ENCODE results near the gene ARHGAP24.

The ARHGAP24 gene

DNA sequence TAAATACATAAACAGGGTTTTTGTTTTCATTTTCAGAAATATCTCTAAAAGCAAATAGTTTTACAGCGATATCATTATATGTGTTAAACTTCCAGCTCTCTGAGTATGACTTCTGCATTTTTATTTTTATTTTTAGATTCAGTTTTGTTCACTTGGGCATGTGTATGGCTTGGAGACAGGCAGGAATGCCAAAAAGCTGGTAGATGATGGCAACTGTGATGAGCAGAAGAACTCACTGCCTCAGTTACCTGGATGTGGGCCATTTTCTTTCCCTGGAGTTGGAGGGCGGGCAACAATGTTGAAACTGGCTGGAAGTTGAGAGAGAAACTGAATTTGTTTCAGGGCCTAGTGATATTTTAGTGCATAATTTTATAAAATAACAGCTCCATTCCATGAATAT lies 266.4 kb downstream of the ARHGAP24 start:
- DNase-seq (ENCODE audit: low read depth), result no peak

DNA sequence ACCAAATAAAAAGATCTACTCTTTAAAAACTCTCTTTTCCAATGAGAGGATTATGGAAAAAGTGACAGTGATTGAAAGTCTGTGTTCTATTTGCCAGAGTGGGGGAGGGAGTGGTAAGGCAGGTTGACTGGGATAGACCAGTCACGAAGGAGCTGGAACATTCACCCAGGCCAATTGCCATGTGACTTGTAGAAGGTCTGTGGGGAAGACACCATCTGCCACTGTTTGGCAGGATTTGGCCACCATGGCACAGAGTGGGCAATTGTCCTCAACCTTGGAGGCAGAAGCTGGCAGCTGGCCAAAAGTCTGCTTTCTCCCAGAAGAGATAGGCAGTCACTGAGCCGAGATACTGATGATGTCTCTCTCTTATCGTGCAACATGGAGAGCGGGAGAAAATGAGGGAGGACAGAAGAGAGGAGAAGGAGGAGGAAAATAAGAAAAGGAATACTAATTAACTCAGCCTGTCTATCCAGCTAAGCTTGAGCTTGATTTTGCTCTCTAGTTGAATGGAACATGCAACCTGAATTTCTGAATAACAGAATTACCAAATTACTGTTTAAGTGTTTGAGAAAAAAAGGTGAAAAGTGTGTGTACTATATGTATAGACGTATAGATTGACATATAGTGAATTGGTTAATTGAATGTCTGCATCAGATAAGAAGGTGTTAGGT lies 267.1 kb downstream of the ARHGAP24 start:
- DNase-seq (ENCODE audit: low read depth), result no peak

DNA sequence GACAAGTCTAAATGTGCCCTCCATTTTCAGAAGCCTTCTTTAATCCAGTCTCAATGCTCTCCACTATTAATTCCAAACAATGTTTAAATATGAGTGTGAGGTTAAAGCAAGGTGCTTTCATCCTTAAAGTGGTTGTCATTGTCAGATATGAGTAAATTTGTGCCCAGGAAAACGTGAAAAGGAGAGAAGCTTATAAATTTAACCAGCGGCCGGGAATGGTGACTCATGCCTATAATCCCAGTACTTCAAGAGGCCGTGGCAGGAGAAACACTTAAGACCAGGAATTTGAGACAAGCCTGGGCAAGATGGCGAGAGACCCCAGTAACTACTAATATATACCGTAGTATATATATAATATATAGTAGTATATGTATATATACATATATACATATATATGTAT lies 270.0 kb downstream of the ARHGAP24 start:
- DNase-seq (ENCODE audit: low read depth), result no peak

DNA sequence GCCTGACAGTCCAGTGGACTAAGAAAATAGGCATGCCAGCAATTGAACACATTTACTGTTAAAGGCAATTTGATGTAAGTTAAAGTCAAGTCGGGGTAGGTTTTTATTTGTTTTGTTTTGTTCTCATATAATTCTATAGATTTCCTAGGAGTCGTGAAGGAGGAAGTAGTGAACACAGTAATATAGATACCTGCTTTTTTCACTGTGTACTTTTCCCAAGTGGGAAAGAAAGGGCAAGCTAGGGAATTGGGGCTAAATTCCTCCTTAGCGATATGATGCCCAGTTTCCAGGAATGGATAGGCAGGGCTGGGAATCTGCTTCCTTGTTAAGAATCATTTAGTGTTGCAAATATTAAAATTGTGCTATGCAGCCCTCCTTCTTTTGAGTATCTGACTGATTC lies 271.0 kb downstream of the ARHGAP24 start:
- no peak for DNase-seq (ENCODE audit: low read depth)

DNA sequence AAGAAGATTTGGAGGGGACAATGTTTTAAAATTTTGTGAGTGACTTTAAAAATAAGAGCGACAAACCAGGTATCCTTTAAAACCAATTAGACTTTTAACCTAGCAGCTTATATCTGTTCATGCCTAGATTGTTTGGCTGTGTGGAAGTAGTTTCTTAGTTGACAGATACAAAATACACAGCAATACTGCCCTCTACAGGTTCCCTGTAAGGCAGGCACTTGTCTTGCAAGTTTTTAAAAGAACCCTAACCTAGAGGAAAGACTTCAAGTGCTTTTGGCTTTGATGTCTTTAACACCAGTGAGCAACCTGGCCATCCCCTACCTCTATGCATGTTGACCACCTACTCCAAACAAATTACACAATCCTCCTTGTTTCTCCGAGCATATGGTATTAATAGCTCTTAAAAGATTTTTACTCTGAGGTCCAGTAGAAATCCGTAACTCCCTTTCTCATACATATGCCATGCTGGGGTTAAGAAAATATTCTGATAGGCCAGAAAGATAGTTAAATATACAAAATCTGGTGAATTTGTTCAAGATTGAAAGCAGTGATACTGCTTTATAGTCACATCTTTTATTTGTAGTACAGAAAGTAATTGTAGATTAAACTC lies 273.0 kb downstream of the ARHGAP24 start:
- DNase-seq (ENCODE audit: low read depth), result peak; percentile 39

DNA sequence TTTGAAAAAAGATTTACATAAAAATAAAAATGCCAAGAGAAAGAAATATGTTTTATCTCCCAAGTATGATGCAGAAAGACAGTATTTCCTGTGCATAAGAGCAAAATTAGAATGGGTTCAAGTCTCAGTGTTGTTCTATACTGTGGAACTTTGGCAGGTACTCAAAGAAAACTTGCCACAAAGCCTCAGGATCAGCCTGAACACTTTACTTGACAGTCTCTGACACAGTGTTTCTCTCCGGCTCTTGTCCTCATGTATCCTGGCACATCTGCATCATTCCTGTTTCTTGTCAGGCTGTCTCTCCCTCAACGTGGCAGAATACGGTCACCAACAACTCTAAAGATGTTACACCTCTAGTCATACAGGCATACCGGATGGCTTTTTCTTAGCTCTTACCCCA lies 273.7 kb downstream of the ARHGAP24 start:
- DNase-seq (ENCODE audit: low read depth), result no peak

DNA sequence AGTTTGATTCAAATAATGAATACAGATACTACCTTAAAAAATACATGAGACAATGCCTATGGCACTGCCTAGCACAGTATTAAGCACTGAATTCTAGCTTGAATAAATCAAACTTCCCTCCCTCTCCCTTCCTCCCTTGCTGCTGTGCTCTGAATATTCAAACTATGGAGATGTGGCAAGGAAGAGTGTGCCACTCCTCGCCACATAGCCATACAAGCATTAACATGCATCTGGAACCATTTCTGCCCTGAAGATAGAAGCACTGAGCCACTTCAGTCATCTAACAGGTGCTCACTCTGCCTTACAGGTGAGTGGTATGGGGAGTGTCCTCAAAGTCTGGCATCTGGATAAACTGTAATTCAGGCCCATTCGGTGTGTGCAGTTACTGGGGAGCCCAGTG lies 276.9 kb downstream of the ARHGAP24 start:
- DNase-seq (ENCODE audit: low read depth), result no peak

DNA sequence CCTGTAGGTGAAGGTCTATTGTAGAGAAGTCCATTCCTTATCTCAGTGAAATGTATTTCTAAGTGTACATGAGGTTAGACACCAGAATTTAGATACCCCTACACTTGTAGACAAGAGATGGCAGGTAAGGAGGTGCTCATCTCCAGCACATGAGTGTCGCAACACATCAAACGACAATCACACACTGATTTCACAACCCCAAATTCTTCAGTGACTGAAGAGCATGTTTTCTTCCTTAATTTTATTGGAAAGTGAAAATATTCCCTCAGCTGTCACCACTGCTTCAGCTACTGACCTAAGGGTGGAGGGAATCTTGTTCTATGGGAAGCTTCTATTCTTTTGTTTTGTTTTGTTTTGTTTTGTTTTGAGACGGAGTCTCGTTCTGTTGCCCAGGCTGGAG lies 280.3 kb downstream of the ARHGAP24 start:
- DNase-seq (ENCODE audit: low read depth), result no peak

DNA sequence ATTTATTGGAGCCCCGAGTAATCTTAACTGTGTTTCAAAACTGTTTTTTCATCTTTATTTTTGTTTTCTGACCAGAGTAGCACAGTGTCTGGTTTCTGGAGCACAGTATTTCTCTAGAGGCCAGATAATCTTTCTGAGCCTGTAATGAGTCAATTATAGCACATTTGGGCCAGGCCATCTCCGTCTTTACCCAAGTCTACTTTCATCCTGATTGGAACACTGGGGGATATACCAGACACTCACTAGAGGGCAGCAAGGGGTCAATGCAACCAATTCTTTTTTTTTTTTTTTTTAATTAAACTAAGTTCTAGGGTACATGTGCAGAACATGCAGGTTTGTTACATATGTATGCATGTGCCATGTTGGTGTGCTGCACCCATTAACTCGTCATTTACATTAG lies 282.0 kb downstream of the ARHGAP24 start:
- DNase-seq (ENCODE audit: low read depth), result no peak

DNA sequence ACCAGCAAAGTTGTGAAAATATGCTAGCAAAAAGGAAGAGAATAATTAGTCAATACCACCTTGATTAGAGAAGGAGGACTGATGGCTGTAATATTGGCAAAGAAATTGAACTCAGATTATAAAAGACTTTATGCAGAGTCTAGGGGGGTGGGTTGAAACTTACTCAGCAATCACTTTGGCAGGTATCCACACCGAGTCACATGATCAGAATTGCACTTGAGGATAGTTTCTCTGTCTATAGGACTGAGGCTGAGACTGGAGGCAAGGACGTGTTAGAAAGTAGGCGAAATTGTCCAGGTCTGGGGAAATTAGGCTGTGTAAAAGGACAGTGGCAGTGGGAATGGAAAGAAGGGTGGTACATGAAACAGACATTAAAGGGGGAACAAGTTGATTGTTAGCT lies 284.4 kb downstream of the ARHGAP24 start:
- no peak for DNase-seq (ENCODE audit: low read depth)

DNA sequence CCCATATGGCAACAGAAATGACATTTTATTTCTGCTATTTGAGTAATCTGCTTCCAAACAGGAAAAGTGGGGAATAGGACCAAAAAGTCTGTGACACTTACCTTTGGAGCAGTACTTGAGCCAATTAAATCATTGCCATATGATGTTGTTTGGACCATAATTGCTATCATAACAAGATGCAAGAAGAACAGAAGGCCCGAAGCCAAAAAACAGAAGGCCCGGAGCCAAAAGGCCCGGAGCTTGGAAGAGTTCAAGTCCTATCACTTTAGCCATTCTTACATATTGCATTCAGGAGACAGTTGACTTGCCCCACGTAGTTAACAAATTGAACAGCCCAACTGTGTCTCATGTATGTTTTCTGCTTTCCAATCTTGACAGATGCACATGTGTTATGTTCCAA lies 285.6 kb downstream of the ARHGAP24 start:
- DNase-seq (ENCODE audit: low read depth), result no peak

DNA sequence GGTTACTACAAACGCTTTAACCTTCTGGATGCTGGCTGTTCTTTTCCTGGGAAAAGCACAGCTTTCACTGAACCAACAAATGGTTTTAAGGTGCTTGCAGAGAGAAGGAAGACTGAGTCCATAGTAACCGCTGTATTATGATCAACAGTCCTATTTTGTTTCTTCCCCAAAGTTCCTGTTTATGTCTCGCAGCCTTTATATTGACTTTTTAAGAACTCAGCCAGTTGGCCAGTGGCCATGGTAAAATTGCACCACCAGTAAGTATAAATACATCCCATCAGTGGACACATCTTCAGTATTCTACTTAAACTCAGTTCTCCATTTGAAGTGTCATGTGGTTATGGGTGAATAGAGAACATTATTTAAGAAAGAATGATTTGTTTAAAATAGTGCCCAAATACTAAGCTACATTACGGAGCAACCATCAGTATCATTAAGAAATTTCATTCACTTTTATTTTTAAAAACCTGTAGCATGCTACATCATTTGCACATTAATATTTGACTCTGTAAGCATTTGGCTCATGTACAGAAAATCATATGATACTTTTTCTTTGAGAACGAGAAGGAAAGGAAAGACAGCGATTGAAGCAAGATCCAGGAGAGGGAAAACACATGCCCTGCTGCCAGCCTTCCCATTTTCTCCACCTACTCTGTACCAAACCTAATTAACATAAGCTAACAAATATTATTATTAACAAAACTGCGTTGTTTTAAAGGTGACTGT lies 287.0 kb downstream of the ARHGAP24 start:
- DNase-seq (ENCODE audit: low read depth), result no peak

DNA sequence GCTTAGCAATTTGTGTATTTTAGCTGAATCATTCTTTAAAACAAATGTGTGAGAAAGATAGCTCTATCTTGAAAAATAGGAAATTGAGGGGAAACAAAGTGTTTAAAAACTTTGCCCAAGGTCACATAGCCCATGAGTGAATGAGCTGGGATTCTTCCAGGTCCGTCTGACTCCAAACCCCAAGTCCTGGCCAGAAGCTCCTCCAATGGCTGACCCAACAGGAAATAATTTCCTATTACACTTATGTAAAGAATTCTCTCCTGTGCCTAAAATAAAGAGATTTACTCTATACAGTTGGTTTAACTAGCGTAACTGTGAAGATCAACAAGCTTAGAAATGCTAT lies 287.6 kb downstream of the ARHGAP24 start:
- no peak for DNase-seq (ENCODE audit: low read depth)

DNA sequence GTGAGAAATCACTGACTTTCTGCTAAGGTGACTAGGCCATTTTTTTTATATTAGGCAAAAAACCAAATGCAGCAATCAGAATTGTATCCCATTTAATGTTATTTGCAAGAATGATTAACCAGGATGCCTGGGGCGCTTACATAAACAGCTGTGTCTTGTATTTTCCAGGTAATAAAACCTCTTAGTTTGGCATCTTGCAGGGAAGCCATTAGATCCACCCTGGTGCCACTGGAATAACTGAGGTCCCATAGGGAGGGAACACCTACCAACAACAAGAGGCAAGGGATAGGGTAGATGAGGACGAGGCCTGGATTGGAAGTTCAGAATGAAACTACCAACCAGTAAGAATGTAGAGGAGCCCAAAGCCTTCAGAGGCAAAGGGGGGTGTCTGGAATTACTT lies 288.3 kb downstream of the ARHGAP24 start:
- DNase-seq (ENCODE audit: low read depth), result no peak

DNA sequence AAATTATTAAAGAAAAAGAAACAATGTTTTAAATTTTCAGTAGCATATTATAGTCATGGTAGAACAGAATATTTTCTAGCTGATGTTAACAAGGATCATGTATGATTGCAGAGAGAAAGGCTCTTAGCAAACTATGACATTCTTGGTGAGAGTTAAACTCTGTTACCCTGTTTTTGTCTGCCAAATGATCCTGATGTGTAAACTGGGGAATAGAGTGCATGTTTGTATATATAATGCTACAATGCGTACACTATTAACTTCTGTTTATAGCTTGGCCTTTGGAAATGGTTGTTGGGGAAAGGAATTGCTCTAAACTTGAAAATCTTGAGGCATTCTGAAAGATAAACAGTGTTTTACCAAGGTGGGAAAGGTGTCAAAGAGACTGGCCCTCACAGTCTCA lies 292.7 kb downstream of the ARHGAP24 start:
- no peak for DNase-seq (ENCODE audit: low read depth)

DNA sequence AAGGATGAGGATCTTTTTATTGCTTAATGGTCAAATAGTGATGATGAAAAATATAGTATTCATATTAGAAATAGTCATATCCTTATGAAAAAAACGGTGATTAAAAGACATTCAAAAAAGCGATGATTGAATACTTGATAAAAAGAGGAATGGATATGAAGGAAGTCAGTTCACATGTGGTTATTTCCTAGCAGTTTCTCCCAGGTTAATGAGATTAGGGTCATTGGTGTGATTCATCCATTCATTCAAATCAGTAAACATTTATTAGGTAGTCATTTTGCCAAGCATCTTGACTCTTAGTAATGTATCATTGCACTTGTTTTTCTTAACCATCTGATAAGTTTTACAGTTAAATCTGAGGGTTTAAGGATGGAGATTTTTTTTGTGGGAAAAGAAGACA lies 294.1 kb downstream of the ARHGAP24 start:
- no peak for DNase-seq (ENCODE audit: low read depth)

DNA sequence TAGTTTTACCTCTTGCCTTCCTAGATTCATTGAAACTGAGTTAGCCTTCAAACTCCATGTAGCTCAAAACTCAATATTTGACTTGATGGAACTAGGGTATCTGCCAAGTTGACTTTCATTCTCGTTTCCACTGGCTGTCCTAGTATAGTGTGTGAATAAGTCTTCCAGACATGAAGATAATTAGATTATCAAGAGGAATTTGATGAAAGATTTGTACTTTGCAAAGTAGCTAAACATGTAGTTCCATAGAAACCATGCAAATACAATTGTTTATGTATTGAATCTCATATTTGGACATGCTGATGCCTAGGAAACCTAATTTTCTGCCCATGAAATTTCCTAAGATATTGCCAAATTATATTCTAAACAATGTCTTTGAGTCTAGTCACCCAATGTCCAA lies 297.5 kb downstream of the ARHGAP24 start:
- no peak for DNase-seq (ENCODE audit: low read depth)

DNA sequence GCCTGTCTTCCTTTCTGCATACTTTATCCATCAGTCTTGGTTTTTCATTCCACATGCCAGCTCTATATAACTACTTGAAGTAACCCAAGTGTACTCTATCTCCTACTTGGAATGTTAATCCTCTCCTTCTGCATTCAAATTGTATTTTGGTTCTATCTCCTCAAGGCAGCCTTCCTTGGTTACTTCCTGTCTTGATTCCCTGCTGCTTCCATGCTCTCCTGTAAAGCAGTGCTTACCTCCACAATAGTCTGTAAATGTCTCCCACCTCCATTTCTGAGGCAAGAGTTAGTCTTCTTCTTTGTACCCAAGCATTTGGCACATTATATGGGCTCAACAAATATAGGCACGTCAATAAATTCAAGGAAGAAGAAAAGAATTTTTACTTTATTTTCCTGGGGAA lies 298.4 kb downstream of the ARHGAP24 start:
- no peak for DNase-seq (ENCODE audit: low read depth)

DNA sequence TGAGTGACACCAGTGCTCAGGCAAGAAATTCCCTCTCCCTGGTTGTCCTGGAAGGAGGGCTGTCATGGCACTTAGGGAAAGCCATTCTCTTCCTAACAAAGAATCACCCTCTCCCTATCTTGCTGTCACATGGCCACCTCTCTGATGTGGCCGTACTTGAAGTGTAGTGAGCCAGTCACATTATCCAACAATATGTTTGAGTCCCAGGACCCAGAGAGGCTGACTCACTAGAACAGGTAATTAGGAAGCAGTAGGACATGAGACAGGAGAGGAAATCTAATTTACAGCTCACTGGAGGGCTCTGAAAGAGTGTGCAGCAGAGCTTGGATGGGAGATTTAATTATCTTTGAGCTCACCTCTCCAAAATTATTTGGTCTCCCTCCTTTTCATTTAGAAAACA lies 299.1 kb downstream of the ARHGAP24 start:
- no peak for DNase-seq (ENCODE audit: low read depth)

DNA sequence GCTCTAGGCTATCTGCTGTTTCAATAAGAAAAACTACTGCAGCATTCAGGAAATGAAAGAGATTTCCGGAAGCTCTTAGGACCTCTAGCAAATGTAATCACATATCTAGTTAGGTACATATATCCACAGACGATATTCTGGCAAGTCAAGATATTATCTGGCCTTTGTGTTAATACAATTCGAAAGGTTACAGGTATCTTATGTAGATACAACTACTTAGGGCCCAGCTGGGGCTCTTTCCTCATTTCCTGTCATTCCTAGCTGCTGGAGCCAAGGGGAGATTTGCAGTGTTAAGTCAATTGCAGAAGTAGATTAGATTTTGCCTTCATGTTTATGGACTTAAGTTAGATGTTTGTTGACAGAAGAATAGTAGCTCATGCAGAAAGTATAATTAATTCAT lies 299.5 kb downstream of the ARHGAP24 start:
- DNase-seq (ENCODE audit: low read depth), result no peak

DNA sequence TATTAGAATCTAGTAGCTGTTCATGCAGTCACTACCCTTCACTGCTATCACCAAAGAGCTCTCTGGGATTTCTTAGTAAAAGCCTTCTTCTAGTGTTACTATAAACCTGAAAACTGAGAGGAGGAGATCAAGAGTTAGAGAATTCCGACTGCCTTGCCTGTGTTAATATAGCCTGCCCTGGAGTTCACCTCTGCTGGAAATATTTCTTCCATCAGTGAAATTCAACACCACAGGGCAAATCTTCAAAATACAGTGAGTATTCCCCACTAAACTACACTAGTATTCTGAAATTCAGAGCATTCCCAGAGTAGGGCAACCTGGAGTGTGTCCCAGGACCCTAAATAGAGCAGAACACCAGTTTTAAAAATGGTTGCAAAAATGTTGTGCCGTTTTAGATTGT lies 301.1 kb downstream of the ARHGAP24 start:
- no peak for DNase-seq (ENCODE audit: low read depth)

DNA sequence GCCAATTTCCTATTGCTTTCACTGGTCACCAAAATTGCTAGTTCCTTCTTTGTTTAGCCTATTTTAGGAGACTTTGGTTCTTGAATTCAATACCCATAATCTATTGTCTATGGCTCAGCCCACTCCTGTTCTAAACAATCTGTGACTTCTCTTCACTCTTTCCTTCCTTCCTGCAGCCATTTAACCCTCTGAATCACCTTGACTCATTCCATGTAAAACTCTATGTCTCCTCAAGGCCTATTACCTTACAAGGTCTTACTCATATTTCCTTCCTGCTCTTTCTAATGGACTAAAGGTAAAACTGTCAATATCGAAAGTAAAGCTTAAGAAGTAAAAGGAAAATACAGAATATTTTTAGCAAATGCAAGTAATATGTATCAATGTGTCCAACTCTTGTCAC lies 301.6 kb downstream of the ARHGAP24 start:
- DNase-seq (ENCODE audit: low read depth), result no peak

DNA sequence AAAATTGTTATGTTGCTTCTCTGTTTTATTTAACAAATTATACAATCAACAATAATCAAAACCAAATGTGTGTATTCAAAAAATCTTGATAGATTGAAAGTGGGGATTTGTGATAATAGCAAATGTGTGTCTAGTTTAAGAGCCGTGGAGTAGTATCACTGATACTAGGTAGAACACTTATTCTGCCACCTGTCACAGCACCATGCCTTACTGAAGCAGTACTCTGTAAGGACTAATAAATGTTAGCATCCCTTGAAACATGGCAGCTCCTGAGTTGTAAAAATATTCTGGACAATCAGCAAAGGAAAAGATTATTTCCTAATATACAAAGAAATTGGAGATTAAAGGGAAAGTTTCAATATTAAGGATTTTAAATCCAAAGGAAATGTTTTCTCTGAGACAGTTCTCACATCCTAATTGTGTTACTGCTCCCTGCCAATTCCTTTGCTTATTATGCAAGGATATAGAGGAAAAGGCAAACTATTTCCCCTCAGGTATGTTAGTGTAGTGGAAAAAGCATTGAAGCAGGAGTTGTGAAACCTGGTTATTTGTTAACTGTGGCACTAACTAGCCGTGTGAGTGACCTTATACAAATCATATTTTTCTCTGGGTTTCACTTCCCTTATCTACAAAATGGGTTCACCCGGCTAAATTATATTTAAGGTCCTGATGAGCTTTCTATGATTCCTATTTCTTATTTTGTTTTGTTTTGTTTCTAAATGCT lies 303.1 kb downstream of the ARHGAP24 start:
- DNase-seq (ENCODE audit: low read depth), result no peak
